K562 (cell line): ENCODE data around the gene PSMC6. TPM values are rescaled to one million over a fixed set of nuclear protein-coding genes. Genes with fewer than 3 reads are reported as not detected.

Experiments used
- ATAC-seq: fragments of 200-7000 bp; cut with Tn5 transposase; 3 replicates; pipeline ENCODE4 v1.9.1; 2020; ENCODE audit warnings: moderate library complexity
- BruUV-seq: library from RNA; stranded (reverse); fragments of 400-500 nt; replicated peaks from 2 replicates; lab custom pipeline; 2021; lab: Mats Ljungman, UMichigan
- CTCF ChIA-PET: fragments of 300-600 bp; formaldehyde crosslinking; extraction: SDS; loops from one replicate; lab custom pipeline; 2021; ENCODE audit warnings: low intra/inter-chr PET ratio; lab: Yijun Ruan, JAX
- POLR2A ChIA-PET: fragments of 300-600, 350-650 bp; sonication (Branson Sonifier 250); formaldehyde crosslinking; extraction: SDS; loops from one replicate; lab custom pipeline; 2021; ENCODE audit warnings: antibody characterized with exemption, inconsistent platforms; lab: Yijun Ruan, JAX
- DNase-seq, 4 experiments: peaks; one replicate each; pipeline versions ENCODE4 v3.0.0 to v3.0.0-alpha.2; 2011 to 2018; ENCODE audit warnings: low spot score in 3 of 4, mixed read lengths in 3 of 4; ENCODE audit errors: extremely low read depth in 1 of 4
- FAIRE-seq: peaks from 2 replicates; lab custom pipeline; 2011; peaks lifted over from hg19 to GRCh38; lab: Jason Lieb, UNC
- H2AFZ ChIP-seq: 2 replicates; pipeline ENCODE4 v1.6.0; 2011; ENCODE audit warnings: low read depth, low read length, control low read depth, inconsistent platforms
- H3K27ac ChIP-seq: fragments of 200-600 bp; 3 replicates; pipeline ENCODE4 v1.8.0; 2011; ENCODE audit warnings: low read depth, mild to moderate bottlenecking, control low read depth, inconsistent platforms, low read length, moderate library complexity, mixed read lengths; ENCODE audit errors: extremely low read depth
- H3K27me3 ChIP-seq, 2 experiments: fragments of 300-600 bp in 1 of 2; 2 replicates in 1 of 2; 3 replicates in 1 of 2; pipeline versions ENCODE4 v1.6.0 to v1.8.0; 2011; ENCODE audit warnings: inconsistent platforms in 2 of 2, low read length in 2 of 2, mild to moderate bottlenecking in 1 of 2, mixed read lengths in 1 of 2, moderate library complexity in 1 of 2; ENCODE audit not compliant: control insufficient read depth in 2 of 2, insufficient read depth in 2 of 2
- H3K36me3 ChIP-seq: fragments of 300-600 bp; 3 replicates; pipeline ENCODE4 v1.8.0; 2011; ENCODE audit warnings: mild to moderate bottlenecking, low read length, inconsistent platforms; ENCODE audit not compliant: control insufficient read depth, insufficient read depth
- H3K4me1 ChIP-seq, 2 experiments: fragments of 200-600 bp in 1 of 2; replicated peaks in 1 of 2; 2 replicates in 1 of 2; 3 replicates in 1 of 2; pipeline versions ENCODE4 v1.5.1 to v1.8.0; 2011; ENCODE audit warnings: inconsistent platforms in 2 of 2, low read length in 2 of 2, mild to moderate bottlenecking in 1 of 2, mixed read lengths in 1 of 2, moderate library complexity in 1 of 2; ENCODE audit not compliant: control insufficient read depth in 2 of 2, insufficient read depth in 2 of 2
- H3K4me2 ChIP-seq: 2 replicates; pipeline ENCODE4 v1.6.1; 2011; ENCODE audit warnings: low read length, control low read depth, inconsistent platforms, mixed read lengths; ENCODE audit not compliant: insufficient read depth
- H3K4me3 ChIP-seq: fragments of 200-600 bp; sonication (generic), shearing (Covaris generic); 2 replicates; pipeline ENCODE4 v1.5.1; 2016; ENCODE audit warnings: control low read depth, inconsistent platforms
- H3K79me2 ChIP-seq: fragments of 200-600 bp; 3 replicates; pipeline ENCODE4 v1.8.0; 2011; ENCODE audit warnings: low read length, inconsistent platforms; ENCODE audit not compliant: control insufficient read depth, insufficient read depth
- H3K9ac ChIP-seq, 2 experiments: 2 replicates each; pipeline versions ENCODE4 v1.6.0 to v1.6.1; 2011; ENCODE audit warnings: low read depth in 2 of 2, low read length in 2 of 2, control low read depth in 1 of 2, inconsistent platforms in 1 of 2, mild to moderate bottlenecking in 1 of 2, mixed read lengths in 1 of 2; ENCODE audit not compliant: insufficient read depth in 1 of 2
- H3K9me1 ChIP-seq: one replicate; pipeline ENCODE4 v1.6.0; 2011; ENCODE audit warnings: inconsistent platforms, mild to moderate bottlenecking, low read length, moderate library complexity; ENCODE audit not compliant: control insufficient read depth, insufficient read depth
- H3K9me3 ChIP-seq: replicated peaks from 2 replicates; pipeline ENCODE4 v1.5.1; 2011; ENCODE audit warnings: low read depth, low read length, inconsistent platforms; ENCODE audit not compliant: control insufficient read depth, insufficient read depth
- H4K20me1 ChIP-seq: replicated peaks from 2 replicates; pipeline ENCODE4 v1.6.1; 2011; ENCODE audit warnings: low read length, inconsistent platforms, mixed read lengths; ENCODE audit not compliant: control insufficient read depth, insufficient read depth
- CREB1 ChIP-seq, 2 experiments: sonication (generic) in 1 of 2; formaldehyde crosslinking in 1 of 2; IDR thresholded peaks; 2 replicates each; pipeline versions ENCODE4 v1.6.1 to v1.8.0; 2012 to 2022; ENCODE audit warnings: inconsistent platforms in 1 of 2, mild to moderate bottlenecking in 1 of 2, missing genetic modification reagents in 1 of 2, moderate library complexity in 1 of 2
- CREM ChIP-seq: IDR thresholded peaks from 2 replicates; pipeline ENCODE4 v1.6.1; 2014; ENCODE audit warnings: antibody characterized with exemption, low read depth
- E2F5 ChIP-seq: sonication (generic); formaldehyde crosslinking; IDR thresholded peaks from 2 replicates; pipeline ENCODE4 v1.8.0; 2022; ENCODE audit warnings: mild to moderate bottlenecking, missing genetic modification reagents
- FOXO4 ChIP-seq: fragments of 450-650 bp; formaldehyde crosslinking; IDR thresholded peaks from 2 replicates; pipeline ENCODE4 v1.4.0; 2020; ENCODE audit warnings: mild to moderate bottlenecking, moderate library complexity
- FOXP1 ChIP-seq: sonication (generic); formaldehyde crosslinking; IDR thresholded peaks from 2 replicates; pipeline ENCODE4 v1.8.0; 2022; ENCODE audit warnings: mild to moderate bottlenecking, missing genetic modification reagents
- KLF10 ChIP-seq: fragments of 250-450 bp; sonication (Bioruptor Pico); IDR thresholded peaks from 2 replicates; pipeline ENCODE4 v1.6.1; 2021; ENCODE audit warnings: matching md5 sums
- RNF219 ChIP-seq: fragments of 250-450 bp; sonication (Bioruptor Pico); IDR thresholded peaks from 2 replicates; pipeline ENCODE4 v1.5.0; 2022; ENCODE audit warnings: mild to moderate bottlenecking
- SMAD4 ChIP-seq: fragments of 250-450 bp; sonication (Bioruptor Pico); conservative IDR thresholded peaks from 2 replicates; pipeline ENCODE4 v1.8.0; 2021; ENCODE audit warnings: inconsistent platforms, mild to moderate bottlenecking, moderate library complexity
- TCF3 ChIP-seq: sonication (generic); formaldehyde crosslinking; IDR thresholded peaks from 2 replicates; pipeline ENCODE4 v1.4.0; 2020; ENCODE audit warnings: mild to moderate bottlenecking, missing genetic modification reagents
- TEAD2 ChIP-seq: fragments of 450-650 bp; IDR thresholded peaks from 2 replicates; pipeline ENCODE4 v1.6.1; 2016; ENCODE audit warnings: missing genetic modification characterization, control low read depth, missing compliant biosample characterization
- ZBTB12 ChIP-seq: fragments of 250-450 bp; sonication (Bioruptor Pico); IDR thresholded peaks from 2 replicates; pipeline ENCODE4 v1.4.0; 2020
- ZNF639 ChIP-seq, 2 experiments: fragments of 200-800 bp in 1 of 2; sonication (Bioruptor generic) in 1 of 2; sonication (generic) in 1 of 2; formaldehyde crosslinking in 1 of 2; IDR thresholded peaks in 1 of 2; conservative IDR thresholded peaks in 1 of 2; 2 replicates each; pipeline versions ENCODE4 v1.5.0 to v1.6.1; 2016 to 2020; ENCODE audit warnings: missing compliant biosample characterization in 1 of 2, missing genetic modification characterization in 1 of 2, missing genetic modification reagents in 1 of 2
- ZNF79 ChIP-seq: fragments of 250-450 bp; sonication (Bioruptor Pico); IDR thresholded peaks from 2 replicates; pipeline ENCODE4 v1.4.0; 2020; ENCODE audit warnings: low read depth, mild to moderate bottlenecking, moderate library complexity
- WGBS: fragments of 100-300 bp; shearing (Covaris generic); methylation state at CpG from one replicate; pipeline ENCODE4 v1.1.6; 2016; ENCODE audit warnings: low coverage, mixed read lengths; ENCODE audit not compliant: insufficient coverage; ENCODE audit errors: missing lambda C conversion rate; 5-methylcytosine and 5-hydroxymethylcytosine counted together
- in situ Hi-C: fragments of 300-500 bp; cut with MboI; formaldehyde crosslinking; loops from 4 replicates; pipeline ENCODE4 v1.15.0; 2018; ENCODE audit warnings: inconsistent platforms, mixed read lengths
- intact Hi-C: fragments of 100-400 bp; cut with micrococcal nuclease; formaldehyde crosslinking; loops from 2 replicates; pipeline ENCODE4 v1.14.2; 2022
- polyA plus RNA-seq, 8 experiments: library from polyadenylated mRNA; depleted of rRNA in 4 of 8; stranded (reverse) in 5 of 8; unstranded in 3 of 8; fragments of >200 nt; fragmentation: Nextera tagmentation in 2 of 8; fragmentation: Illumina TruSeq in 1 of 8; extraction: Ambion mirVana in 2 of 8; extraction: Trizol in 1 of 8; gene quantifications; 2 replicates each; pipeline versions ENCODE4 v1.2.1 to v1.2.3, GENCODE V29; 2011 to 2014; ENCODE audit warnings: inconsistent platforms in 1 of 8, missing spikeins in 1 of 8
- total RNA-seq, 7 experiments: library from RNA; depleted of rRNA in 6 of 7; stranded (reverse); fragments of >200 nt in 6 of 7; fragmentation: Illumina TruSeq in 2 of 7; extraction: Trizol in 2 of 7; gene quantifications; 2 replicates each; pipeline versions ENCODE4 v1.2.1 to v1.2.3, GENCODE V29; 2011 to 2021; ENCODE audit warnings: low replicate concordance in 1 of 7

The PSMC6 gene
- total and polyA plus RNA-seq, 9 of the 15 experiments (the other 6 are each of a cell fraction or from before 2014, with no cell fraction given), result 91.4 to 224 (median 182) TPM

- no peak for DNase-seq
- no peaks in the 10 kb centered on the region for H4K20me1 ChIP-seq
- 92% methylated on average over 5 of the region's 5 CpGs for WGBS
- H3K9me1 ChIP-seq, result no peaks in the 10 kb centered on the region
- ChIA-PET POLR2A (no interaction called here), CTCF (no interaction called here)
- ATAC-seq, result no peak
- no peaks in the 10 kb centered on the region for H3K27me3 ChIP-seq
- H3K4me3 ChIP-seq, result no peak overlapping the region
- in situ Hi-C loops, result no loop called here
- no peaks in the 10 kb centered on the region for H3K79me2 ChIP-seq
- no peak overlapping the region for H3K9ac ChIP-seq
- no TSS peak for BruUV-seq
- no peaks in the 10 kb centered on the region for H3K4me1 ChIP-seq
- no peak overlapping the region for H3K27ac ChIP-seq
- FAIRE-seq, result no peak
- H3K4me2 ChIP-seq, result no peak overlapping the region
- intact Hi-C loops, result no loop called here
- no peaks in the 10 kb centered on the region for H3K9me3 ChIP-seq
- H3K36me3 ChIP-seq, result peaks cover 33% of the 10 kb centered on the region; the same call in 2 of the 3 replicates
- H2AFZ ChIP-seq, result no peak overlapping the region
- TF ChIP-seq ZBTB12 (CRISPR knock-in tag), result no peak
- TF ChIP-seq FOXP1 (CRISPR knock-in tag), result no peak
- TF ChIP-seq RNF219 (CRISPR knock-in tag), result no peak
- no peak for TF ChIP-seq FOXO4 (CRISPR knock-in tag)
- no peak for TF ChIP-seq CREB1 (IDR thresholded peaks at IDR 0.05)
- no peak for TF ChIP-seq CREB1 (CRISPR knock-in tag; IDR thresholded peaks at IDR 0.05)
- TF ChIP-seq E2F5 (CRISPR knock-in tag), result no peak
- no peak for TF ChIP-seq ZNF79 (CRISPR knock-in tag)
- no peak for TF ChIP-seq KLF10 (CRISPR knock-in tag)
- no peak for TF ChIP-seq ZNF639 (CRISPR knock-in tag; conservative IDR thresholded peaks at IDR 0.05 in 1 of 2, IDR thresholded peaks at IDR 0.05 in 1 of 2)
- no peak for TF ChIP-seq SMAD4 (CRISPR knock-in tag)
- no peak for TF ChIP-seq TEAD2
- TF ChIP-seq TCF3, result no peak
- TF ChIP-seq CREM, result no peak
Observed at GRCh38 chr14:52755607-52756316, 48.8 kb downstream of the PSMC6 start.
